Measurements from ENCODE around the gene EIF6. TPM values are rescaled to one million over a fixed set of nuclear protein-coding genes. Genes with fewer than 3 reads are reported as not detected.

Gene EIF6
- total and polyA plus RNA-seq, 9 of the 15 experiments (the other 6 are each of a cell fraction or from before 2014, with no cell fraction given) = 165 to 832 (median 229) TPM

DNA sequence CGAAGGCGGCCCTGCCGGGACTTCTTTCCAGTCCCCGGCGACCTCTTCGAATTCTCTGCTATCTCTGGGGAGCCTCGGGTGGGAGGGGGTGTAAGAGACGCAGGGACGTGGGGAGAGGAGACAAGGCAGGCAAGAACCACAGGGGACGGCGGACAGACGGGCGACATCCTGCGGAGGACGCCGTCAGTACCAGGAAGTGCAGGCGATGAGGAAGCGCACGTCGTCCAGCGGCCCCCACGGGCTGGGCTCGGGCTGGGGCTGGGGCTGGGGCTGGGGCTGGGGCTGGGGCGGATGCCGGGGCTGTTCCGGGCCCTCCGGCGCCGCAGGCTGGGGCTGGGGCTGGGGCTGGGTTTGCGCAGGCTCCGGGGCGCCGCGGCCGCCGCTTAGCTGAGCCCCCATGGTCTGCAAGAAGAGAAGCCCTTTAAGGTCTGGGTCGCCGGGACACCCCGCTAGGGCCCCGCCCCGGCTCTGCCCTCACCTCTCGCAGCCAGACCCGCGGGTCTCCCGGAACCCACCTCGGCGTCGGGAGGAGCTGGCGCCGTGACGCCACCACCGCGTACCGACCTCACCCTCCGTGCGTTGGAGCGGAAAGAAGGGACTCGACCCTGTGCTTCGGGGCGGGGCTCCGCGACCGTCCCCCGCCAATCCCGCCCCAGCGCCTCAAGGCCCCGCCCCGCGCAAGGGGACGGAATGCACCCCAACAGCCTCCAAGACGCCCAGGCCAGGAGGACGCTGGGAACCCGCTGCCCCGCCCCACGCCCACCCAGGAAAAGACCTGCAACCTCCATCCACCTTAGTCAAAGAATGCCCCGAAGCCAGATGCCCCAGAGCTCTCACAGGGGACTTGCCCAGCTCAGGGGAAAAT is 6.8 kb downstream of the EIF6 start, which contains the start of gene MMP24OS (continued):
- TF ChIP-seq NELFE (IDR thresholded peaks at IDR 0.05; ENCODE audit: insufficient read depth, insufficient read length) (no peak), TAL1 (IDR thresholded peaks at IDR 0.05) (no peak), HDAC6 (IDR thresholded peaks at IDR 0.05; ENCODE audit: low read depth, low read length) (no peak), GATAD2B (IDR thresholded peaks at IDR 0.05; ENCODE audit: borderline replicate concordance) (no peak), MECOM (CRISPR knock-in tag; IDR thresholded peaks at IDR 0.05) (no peak), OTX1 (CRISPR knock-in tag; IDR thresholded peaks at IDR 0.05) (no peak), ZNF778 (CRISPR knock-in tag; IDR thresholded peaks at IDR 0.05) (no peak), MCM5 (IDR thresholded peaks at IDR 0.05; ENCODE audit: low read depth) (no peak), YBX1 (IDR thresholded peaks at IDR 0.05) (no peak)
- TF ChIP-seq, protein P1, sequence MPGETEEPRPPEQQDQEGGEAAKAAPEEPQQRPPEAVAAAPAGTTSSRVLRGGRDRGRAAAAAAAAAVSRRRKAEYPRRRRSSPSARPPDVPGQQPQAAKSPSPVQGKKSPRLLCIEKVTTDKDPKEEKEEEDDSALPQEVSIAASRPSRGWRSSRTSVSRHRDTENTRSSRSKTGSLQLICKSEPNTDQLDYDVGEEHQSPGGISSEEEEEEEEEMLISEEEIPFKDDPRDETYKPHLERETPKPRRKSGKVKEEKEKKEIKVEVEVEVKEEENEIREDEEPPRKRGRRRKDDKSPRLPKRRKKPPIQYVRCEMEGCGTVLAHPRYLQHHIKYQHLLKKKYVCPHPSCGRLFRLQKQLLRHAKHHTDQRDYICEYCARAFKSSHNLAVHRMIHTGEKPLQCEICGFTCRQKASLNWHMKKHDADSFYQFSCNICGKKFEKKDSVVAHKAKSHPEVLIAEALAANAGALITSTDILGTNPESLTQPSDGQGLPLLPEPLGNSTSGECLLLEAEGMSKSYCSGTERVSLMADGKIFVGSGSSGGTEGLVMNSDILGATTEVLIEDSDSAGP (CRISPR knock-in tag; IDR thresholded peaks at IDR 0.05) = no peak
- TF ChIP-seq, protein P2, sequence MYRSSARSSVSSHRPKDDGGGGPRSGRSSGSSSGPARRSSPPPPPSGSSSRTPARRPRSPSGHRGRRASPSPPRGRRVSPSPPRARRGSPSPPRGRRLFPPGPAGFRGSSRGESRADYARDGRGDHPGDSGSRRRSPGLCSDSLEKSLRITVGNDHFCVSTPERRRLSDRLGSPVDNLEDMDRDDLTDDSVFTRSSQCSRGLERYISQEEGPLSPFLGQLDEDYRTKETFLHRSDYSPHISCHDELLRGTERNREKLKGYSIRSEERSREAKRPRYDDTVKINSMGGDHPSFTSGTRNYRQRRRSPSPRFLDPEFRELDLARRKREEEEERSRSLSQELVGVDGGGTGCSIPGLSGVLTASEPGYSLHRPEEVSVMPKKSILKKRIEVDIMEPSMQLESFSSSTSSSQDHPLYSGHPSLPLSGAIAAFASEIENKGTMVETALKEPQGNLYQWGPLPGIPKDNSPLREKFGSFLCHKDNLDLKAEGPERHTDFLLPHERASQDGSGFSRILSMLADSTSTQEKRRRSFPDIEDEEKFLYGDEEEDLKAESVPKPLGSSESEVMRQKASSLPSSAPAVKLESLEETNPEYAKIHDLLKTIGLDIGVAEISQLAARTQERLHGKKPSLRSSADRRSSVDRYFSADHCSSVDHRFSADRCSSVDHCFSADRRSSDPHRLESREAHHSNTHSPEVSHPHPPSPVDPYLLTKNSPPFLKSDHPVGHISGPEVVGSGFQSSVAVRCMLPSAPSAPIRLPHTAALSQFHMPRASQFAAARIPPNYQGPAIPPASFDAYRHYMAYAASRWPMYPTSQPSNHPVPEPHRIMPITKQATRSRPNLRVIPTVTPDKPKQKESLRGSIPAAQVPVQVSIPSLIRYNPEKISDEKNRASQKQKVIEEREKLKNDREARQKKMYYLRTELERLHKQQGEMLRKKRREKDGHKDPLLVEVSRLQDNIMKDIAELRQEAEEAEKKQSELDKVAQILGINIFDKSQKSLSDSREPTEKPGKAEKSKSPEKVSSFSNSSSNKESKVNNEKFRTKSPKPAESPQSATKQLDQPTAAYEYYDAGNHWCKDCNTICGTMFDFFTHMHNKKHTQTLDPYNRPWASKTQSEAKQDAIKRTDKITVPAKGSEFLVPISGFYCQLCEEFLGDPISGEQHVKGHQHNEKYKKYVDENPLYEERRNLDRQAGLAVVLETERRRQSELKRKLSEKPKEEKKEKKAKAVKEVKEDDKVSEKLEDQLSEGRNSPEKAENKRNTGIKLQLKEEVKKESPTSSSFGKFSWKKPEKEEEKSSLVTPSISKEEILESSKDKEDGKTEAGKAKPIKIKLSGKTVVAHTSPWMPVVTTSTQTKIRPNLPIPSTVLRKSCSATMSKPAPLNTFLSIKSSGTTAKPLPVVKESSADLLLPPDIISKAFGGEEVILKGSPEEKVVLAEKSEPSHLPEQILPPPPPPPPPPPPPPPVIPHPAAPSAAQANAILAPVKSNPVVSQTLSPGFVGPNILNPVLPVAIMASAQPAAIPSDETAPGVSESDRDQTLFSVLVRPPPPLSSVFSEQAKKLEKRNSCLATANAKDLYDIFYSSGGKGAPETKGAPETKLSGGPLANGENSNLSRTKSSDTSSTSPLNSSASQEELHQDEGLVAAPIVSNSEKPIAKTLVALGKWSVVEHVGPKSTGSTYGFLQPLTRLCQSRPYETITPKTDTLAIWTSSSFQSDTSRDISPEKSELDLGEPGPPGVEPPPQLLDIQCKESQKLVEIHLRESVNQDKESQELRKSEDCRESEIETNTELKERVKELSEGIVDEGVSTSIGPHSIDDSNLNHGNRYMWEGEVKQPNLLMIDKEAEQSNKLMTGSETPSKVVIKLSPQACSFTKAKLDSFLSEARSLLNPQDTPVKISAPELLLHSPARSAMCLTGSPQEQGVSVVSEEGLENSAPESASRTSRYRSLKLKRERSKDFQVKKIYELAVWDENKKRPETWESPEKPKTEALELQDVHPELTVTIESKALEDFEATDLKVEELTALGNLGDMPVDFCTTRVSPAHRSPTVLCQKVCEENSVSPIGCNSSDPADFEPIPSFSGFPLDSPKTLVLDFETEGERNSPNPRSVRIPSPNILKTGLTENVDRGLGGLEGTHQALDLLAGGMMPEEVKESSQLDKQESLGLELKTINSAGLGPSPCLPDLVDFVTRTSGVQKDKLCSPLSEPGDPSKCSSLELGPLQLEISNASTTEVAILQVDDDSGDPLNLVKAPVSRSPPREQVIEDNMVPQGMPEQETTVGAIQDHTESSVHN (IDR thresholded peaks at IDR 0.05; ENCODE audit: borderline replicate concordance in 1 of 2, low read depth in 1 of 2) = no peak
- TF ChIP-seq, protein P3, sequence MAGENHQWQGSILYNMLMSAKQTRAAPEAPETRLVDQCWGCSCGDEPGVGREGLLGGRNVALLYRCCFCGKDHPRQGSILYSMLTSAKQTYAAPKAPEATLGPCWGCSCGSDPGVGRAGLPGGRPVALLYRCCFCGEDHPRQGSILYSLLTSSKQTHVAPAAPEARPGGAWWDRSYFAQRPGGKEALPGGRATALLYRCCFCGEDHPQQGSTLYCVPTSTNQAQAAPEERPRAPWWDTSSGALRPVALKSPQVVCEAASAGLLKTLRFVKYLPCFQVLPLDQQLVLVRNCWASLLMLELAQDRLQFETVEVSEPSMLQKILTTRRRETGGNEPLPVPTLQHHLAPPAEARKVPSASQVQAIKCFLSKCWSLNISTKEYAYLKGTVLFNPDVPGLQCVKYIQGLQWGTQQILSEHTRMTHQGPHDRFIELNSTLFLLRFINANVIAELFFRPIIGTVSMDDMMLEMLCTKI (IDR thresholded peaks at IDR 0.05; ENCODE audit: partially characterized antibody) = no peak
- TF ChIP-seq, protein P4, sequence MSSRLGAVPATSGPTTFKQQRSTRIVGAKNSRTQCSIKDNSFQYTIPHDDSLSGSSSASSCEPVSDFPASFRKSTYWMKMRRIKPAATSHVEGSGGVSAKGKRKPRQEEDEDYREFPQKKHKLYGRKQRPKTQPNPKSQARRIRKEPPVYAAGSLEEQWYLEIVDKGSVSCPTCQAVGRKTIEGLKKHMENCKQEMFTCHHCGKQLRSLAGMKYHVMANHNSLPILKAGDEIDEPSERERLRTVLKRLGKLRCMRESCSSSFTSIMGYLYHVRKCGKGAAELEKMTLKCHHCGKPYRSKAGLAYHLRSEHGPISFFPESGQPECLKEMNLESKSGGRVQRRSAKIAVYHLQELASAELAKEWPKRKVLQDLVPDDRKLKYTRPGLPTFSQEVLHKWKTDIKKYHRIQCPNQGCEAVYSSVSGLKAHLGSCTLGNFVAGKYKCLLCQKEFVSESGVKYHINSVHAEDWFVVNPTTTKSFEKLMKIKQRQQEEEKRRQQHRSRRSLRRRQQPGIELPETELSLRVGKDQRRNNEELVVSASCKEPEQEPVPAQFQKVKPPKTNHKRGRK (tag; IDR thresholded peaks at IDR 0.05) = no peak
- TF ChIP-seq, protein P5, sequence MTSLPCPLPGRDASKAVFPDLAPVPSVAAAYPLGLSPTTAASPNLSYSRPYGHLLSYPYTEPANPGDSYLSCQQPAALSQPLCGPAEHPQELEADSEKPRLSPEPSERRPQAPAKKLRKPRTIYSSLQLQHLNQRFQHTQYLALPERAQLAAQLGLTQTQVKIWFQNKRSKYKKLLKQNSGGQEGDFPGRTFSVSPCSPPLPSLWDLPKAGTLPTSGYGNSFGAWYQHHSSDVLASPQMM (CRISPR knock-in tag; IDR thresholded peaks at IDR 0.05) = no peak

All from K562 (cell line).